ENCODE results near the gene LRRN1. TPM values are rescaled to one million over a fixed set of nuclear protein-coding genes. Genes with fewer than 3 reads are reported as not detected.

LRRN1 gene
- total and polyA plus RNA-seq, 2 of the 4 experiments (the other 2 are of a cell fraction) = 0.18 to 0.41 TPM

- Histone ChIP-seq H2AK5ac (ENCODE audit: low read depth, low read length) (no peak overlapping the region), H2AK9ac (replicated peaks; ENCODE audit: low read depth, low read length, poor library complexity) (no peak overlapping the region), H2BK20ac (ENCODE audit: low read depth, low read length) (no peak overlapping the region), H3K4me3 (ENCODE audit: insufficient read depth, low read depth, low read length) (no peak overlapping the region), H3K9me3 (ENCODE audit: control insufficient read depth, insufficient read depth, low read length) (peaks cover 6% of the 10 kb centered on the region; the same call in 1 of the 2 replicates), H3K4me1 (ENCODE audit: control insufficient read depth, insufficient read depth, low read length) (no peaks in the 10 kb centered on the region), H4K5ac (ENCODE audit: low read depth, low read length) (no peak overlapping the region), H3K9ac (ENCODE audit: low read depth, low read length) (no peak overlapping the region), H4K91ac (ENCODE audit: insufficient read depth, low read depth, low read length) (no peak overlapping the region), H3K18ac (ENCODE audit: low read depth, low read length) (no peak overlapping the region), H2BK5ac (ENCODE audit: low read depth, low read length, poor library complexity, severe bottlenecking) (no peak overlapping the region), H3K79me1 (ENCODE audit: low read depth in 1 of 2, low read length in 2 of 2) (no peaks in the 10 kb centered on the region), H2BK15ac (ENCODE audit: low read depth, low read length) (no peak overlapping the region), H3K14ac (replicated peaks; ENCODE audit: low read depth, low read length) (no peak overlapping the region), H4K8ac (ENCODE audit: low read depth in 2 of 2, low read length in 2 of 2) (no peak overlapping the region), H3K36me3 (ENCODE audit: control insufficient read depth, insufficient read depth, low read length) (no peaks in the 10 kb centered on the region), H3K4me2 (ENCODE audit: low read depth, low read length) (no peak overlapping the region), H3K27ac (ENCODE audit: insufficient read depth, low read length) (no peak overlapping the region), H2AFZ (replicated peaks; ENCODE audit: low read length, poor library complexity) (no peak overlapping the region), H3K56ac (ENCODE audit: extremely low read depth, insufficient read depth, low read length) (no peak overlapping the region), H3K4ac (ENCODE audit: low read depth, low read length) (no peak overlapping the region), H3K23ac (ENCODE audit: low read depth, low read length) (no peak overlapping the region), H3K9me1 (ENCODE audit: insufficient read depth, low read length) (no peaks in the 10 kb centered on the region), H4K20me1 (ENCODE audit: insufficient read depth, low read length) (no peaks in the 10 kb centered on the region), H3K27me3 (ENCODE audit: control insufficient read depth, insufficient read depth, low read length) (no peaks in the 10 kb centered on the region), H2BK120ac (ENCODE audit: low read depth, low read length) (no peak overlapping the region)
- no peak for DNase-seq
- ATAC-seq (ENCODE audit: low read depth) = no peak
- dilution Hi-C loops (cut with HindIII; ENCODE audit: low sequenced_read_pairs, unreplicated experiment) = no loop called here
- BruUV-seq (replicated peaks) = no TSS peak
- TF ChIP-seq CHD1 (IDR thresholded peaks at IDR 0.05; ENCODE audit: low read depth, low read length) (no peak), NFE2L2 (IDR thresholded peaks at IDR 0.05; ENCODE audit: low read depth, low read length) (no peak)
- ChIA-PET CTCF (no interaction called here), POLR2A (ENCODE audit: unreplicated experiment) (no interaction called here)
- in situ Hi-C loops (cut with MboI; ENCODE audit: low sequenced_read_pairs) = no loop called here
- intact Hi-C loops (cut with micrococcal nuclease) = no loop called here
These were observed 55.8 kb downstream of the LRRN1 start for GRCh38 chr3:3855056-3855455.

Data from IMR-90 (cell line).